ENCODE data around the gene DNAJC18.
"Not testable (repeated sequence)": the region's sequence is repeated elsewhere in the genome, so short reads cannot be mapped to it uniquely, and the experiment has no call there.

DNA sequence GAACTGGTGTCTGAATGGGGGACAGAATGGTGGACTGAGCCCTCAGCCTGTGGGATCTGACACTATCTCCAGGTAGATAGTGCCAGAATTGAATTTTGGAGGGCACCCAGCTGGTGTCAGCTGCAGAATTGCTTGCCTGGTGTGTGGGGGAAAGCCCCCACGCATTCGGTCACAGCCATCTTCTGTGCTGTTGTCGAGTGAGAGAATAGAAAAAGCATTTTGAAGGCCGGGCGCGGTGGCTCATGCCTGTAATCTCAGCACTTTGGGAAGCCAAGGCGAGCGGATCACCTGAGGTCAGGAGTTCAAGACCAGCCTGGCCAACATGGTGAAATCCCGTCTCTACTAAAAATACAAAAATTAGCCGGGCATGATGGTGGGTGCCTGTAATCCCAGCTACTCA, 52.4 kb downstream of the DNAJC18 start:
- TF ChIP-seq, protein P1, sequence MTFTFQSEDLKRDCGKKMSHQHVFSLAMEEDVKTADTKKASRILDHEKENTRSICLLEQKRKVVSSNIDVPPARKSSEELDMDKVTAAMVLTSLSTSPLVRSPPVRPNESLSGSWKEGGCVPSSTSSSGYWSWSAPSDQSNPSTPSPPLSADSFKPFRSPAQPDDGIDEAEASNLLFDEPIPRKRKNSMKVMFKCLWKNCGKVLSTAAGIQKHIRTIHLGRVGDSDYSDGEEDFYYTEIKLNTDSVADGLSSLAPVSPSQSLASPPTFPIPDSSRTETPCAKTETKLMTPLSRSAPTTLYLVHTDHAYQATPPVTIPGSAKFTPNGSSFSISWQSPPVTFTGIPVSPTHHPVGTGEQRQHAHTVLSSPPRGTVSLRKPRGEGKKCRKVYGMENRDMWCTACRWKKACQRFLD (tag by site-specific recombination; IDR thresholded peaks at IDR 0.05) = not testable (repeated sequence)
- not testable (repeated sequence) for TF ChIP-seq ZNF138 (tag by site-specific recombination; IDR thresholded peaks at IDR 0.05; ENCODE audit: borderline replicate concordance); ZNF10 (tag by site-specific recombination; IDR thresholded peaks at IDR 0.05); ZNF629 (tag by site-specific recombination; IDR thresholded peaks at IDR 0.05)
- TF ChIP-seq, protein P2, sequence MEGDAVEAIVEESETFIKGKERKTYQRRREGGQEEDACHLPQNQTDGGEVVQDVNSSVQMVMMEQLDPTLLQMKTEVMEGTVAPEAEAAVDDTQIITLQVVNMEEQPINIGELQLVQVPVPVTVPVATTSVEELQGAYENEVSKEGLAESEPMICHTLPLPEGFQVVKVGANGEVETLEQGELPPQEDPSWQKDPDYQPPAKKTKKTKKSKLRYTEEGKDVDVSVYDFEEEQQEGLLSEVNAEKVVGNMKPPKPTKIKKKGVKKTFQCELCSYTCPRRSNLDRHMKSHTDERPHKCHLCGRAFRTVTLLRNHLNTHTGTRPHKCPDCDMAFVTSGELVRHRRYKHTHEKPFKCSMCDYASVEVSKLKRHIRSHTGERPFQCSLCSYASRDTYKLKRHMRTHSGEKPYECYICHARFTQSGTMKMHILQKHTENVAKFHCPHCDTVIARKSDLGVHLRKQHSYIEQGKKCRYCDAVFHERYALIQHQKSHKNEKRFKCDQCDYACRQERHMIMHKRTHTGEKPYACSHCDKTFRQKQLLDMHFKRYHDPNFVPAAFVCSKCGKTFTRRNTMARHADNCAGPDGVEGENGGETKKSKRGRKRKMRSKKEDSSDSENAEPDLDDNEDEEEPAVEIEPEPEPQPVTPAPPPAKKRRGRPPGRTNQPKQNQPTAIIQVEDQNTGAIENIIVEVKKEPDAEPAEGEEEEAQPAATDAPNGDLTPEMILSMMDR (tag by site-specific recombination; IDR thresholded peaks at IDR 0.05) = not testable (repeated sequence)
- TF ChIP-seq, protein P3, sequence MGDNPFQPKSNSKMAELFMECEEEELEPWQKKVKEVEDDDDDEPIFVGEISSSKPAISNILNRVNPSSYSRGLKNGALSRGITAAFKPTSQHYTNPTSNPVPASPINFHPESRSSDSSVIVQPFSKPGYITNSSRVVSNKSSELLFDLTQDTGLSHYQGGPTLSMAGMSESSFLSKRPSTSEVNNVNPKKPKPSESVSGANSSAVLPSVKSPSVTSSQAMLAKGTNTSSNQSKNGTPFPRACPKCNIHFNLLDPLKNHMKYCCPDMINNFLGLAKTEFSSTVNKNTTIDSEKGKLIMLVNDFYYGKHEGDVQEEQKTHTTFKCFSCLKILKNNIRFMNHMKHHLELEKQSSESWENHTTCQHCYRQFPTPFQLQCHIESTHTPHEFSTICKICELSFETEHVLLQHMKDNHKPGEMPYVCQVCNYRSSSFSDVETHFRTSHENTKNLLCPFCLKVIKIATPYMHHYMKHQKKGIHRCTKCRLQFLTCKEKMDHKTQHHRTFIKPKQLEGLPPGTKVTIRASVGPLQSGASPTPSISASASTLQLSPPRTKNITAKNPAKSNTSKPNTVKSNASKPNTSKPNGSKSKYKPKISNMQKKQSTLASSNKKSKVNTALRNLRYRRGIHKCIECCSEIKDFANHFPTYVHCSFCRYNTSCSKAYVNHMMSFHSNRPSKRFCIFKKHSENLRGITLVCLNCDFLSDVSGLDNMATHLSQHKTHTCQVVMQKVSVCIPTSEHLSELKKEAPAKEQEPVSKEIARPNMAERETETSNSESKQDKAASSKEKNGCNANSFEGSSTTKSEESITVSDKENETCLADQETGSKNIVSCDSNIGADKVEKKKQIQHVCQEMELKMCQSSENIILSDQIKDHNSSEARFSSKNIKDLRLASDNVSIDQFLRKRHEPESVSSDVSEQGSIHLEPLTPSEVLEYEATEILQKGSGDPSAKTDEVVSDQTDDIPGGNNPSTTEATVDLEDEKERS (tag by site-specific recombination; IDR thresholded peaks at IDR 0.05) = not testable (repeated sequence)
- TF ChIP-seq, protein P4, sequence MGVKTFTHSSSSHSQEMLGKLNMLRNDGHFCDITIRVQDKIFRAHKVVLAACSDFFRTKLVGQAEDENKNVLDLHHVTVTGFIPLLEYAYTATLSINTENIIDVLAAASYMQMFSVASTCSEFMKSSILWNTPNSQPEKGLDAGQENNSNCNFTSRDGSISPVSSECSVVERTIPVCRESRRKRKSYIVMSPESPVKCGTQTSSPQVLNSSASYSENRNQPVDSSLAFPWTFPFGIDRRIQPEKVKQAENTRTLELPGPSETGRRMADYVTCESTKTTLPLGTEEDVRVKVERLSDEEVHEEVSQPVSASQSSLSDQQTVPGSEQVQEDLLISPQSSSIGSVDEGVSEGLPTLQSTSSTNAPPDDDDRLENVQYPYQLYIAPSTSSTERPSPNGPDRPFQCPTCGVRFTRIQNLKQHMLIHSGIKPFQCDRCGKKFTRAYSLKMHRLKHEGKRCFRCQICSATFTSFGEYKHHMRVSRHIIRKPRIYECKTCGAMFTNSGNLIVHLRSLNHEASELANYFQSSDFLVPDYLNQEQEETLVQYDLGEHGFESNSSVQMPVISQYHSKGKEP (tag by site-specific recombination; IDR thresholded peaks at IDR 0.05) = not testable (repeated sequence)

Measured in HEK293 (cell line).